PC-3 (cell line): ENCODE measurements around the gene DPF3. TPM values are rescaled to one million over a fixed set of nuclear protein-coding genes. Genes with fewer than 3 reads are reported as not detected.

ENCODE experiments used
- ATAC-seq: fragments of 200-7000 bp; cut with Tn5 transposase; 2 replicates; pipeline ENCODE4 v1.9.1; 2020; ENCODE audit warnings: mild to moderate bottlenecking, moderate library complexity
- BruUV-seq: library from RNA; stranded (reverse); fragments of 400-500 nt; replicated peaks from 2 replicates; lab custom pipeline; 2021; lab: Mats Ljungman, UMichigan
- CTCF ChIA-PET: fragments of 300-600 bp; sonication (Branson Sonifier 250); formaldehyde crosslinking; loops from one replicate; lab custom pipeline; 2022; ENCODE audit warnings: antibody characterized with exemption; lab: Charles Lee
- POLR2A ChIA-PET: fragments of 300-600 bp; sonication (Branson Sonifier 250); formaldehyde crosslinking; loops from one replicate; lab custom pipeline; 2022; ENCODE audit warnings: antibody characterized with exemption; ENCODE audit not compliant: unreplicated experiment; lab: Charles Lee
- DNase-seq: peaks from one replicate; pipeline ENCODE4 v3.0.0-alpha.2; 2015
- H2AFZ ChIP-seq: fragments of 300-600 bp; sonication (generic); 2 replicates; pipeline ENCODE4 v1.6.0; 2016; ENCODE audit warnings: antibody characterized with exemption, low read length
- H3F3A ChIP-seq: fragments of 300-600 bp; sonication (generic); one replicate; pipeline ENCODE4 v1.6.0; 2017; ENCODE audit warnings: antibody characterized with exemption, low read length, control low read depth, mild to moderate bottlenecking; ENCODE audit not compliant: unreplicated experiment
- H3K27ac ChIP-seq: fragments of 300-600 bp; sonication (generic); 2 replicates; pipeline ENCODE4 v1.5.1; 2016; ENCODE audit warnings: mild to moderate bottlenecking, low read length
- H3K27me3 ChIP-seq: fragments of 300-600 bp; sonication (generic); 2 replicates; pipeline ENCODE4 v1.6.1; 2016; ENCODE audit warnings: low read length, mixed read lengths
- H3K36me3 ChIP-seq: fragments of 300-600 bp; sonication (generic); 2 replicates; pipeline ENCODE4 v1.6.1; 2016; ENCODE audit warnings: low read depth, mixed run types, low read length, mixed read lengths
- H3K4me1 ChIP-seq: fragments of 300-600 bp; sonication (generic); 2 replicates; pipeline ENCODE4 v1.5.1; 2016; ENCODE audit warnings: low read length; ENCODE audit not compliant: insufficient read depth
- H3K4me2 ChIP-seq: fragments of 300-600 bp; sonication (generic); 2 replicates; pipeline ENCODE4 v1.6.0; 2016; ENCODE audit warnings: low read length
- H3K4me3 ChIP-seq: fragments of 300-600 bp; sonication (generic); 2 replicates; pipeline ENCODE4 v1.5.1; 2016; ENCODE audit warnings: mild to moderate bottlenecking, low read length, mixed read lengths
- H3K79me2 ChIP-seq: fragments of 300-600 bp; sonication (generic); 2 replicates; pipeline ENCODE4 v1.6.1; 2017; ENCODE audit warnings: low read length, mixed read lengths
- H3K9ac ChIP-seq: fragments of 300-600 bp; sonication (generic); 2 replicates; pipeline ENCODE4 v1.6.0; 2016; ENCODE audit warnings: mild to moderate bottlenecking, low read length
- H3K9me2 ChIP-seq: fragments of 300-600 bp; sonication (generic); replicated peaks from 2 replicates; pipeline ENCODE4 v1.6.1; 2016; ENCODE audit warnings: mixed run types, low read length, mixed read lengths
- H3K9me3 ChIP-seq: fragments of 300-600 bp; sonication (generic); 2 replicates; pipeline ENCODE4 v1.6.1; 2016; ENCODE audit warnings: low read length, mixed read lengths
- H4K20me1 ChIP-seq: fragments of 300-600 bp; sonication (generic); 2 replicates; pipeline ENCODE4 v1.6.1; 2016; ENCODE audit warnings: low read length, mixed read lengths
- CTCF ChIP-seq: fragments of 300-600 bp; sonication (generic); conservative IDR thresholded peaks from 2 replicates; pipeline ENCODE4 v1.5.1; 2017; ENCODE audit warnings: antibody characterized with exemption, low read depth, mild to moderate bottlenecking, low read length
- EZH2 ChIP-seq: fragments of 300-600 bp; sonication (generic); IDR thresholded peaks from one replicate; pipeline ENCODE4 v1.6.1; 2017; ENCODE audit warnings: antibody characterized with exemption, mild to moderate bottlenecking, low read length; ENCODE audit not compliant: unreplicated experiment
- EZH2phosphoT487 ChIP-seq: fragments of 300-600 bp; sonication (generic); IDR thresholded peaks from 2 replicates; pipeline ENCODE4 v1.6.1; 2018; ENCODE audit warnings: mild to moderate bottlenecking, antibody characterized with exemption, low read length, borderline replicate concordance
- intact Hi-C: fragments of 100-400 bp; cut with micrococcal nuclease; formaldehyde crosslinking; loops from 2 replicates; pipeline ENCODE4 v1.9.0; 2023
- total RNA-seq: library from RNA; depleted of rRNA; stranded (reverse); fragments of >200 nt; gene quantifications from 2 replicates; pipeline ENCODE4 v1.2.3, GENCODE V29; 2014

The DPF3 gene
- total RNA-seq, 1 experiment from 2014 or later: 16.6 TPM

DNA sequence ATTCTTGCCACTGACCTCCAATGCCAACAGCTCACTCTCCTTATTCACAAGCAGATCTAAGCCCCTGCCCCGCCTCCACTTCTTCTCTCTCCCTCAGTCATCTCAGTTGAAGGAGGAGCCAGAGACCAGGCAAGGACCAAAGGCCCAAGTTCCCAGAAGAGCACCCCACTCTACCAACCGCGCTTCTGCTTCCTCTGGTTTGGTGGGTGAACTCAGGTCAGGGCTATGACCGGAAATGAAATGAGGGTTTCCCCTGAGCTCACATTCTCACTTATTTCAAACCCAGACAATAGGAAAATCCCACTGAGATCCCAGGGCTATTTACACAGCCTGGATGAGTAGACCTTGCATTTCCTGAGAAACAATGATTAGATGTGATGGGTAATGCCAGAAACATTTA is 9.9 kb downstream of the DPF3 start:
- H3K9me2 ChIP-seq: no peaks in the 10 kb centered on the region
- H3K4me1 ChIP-seq: peaks cover 23% of the 10 kb centered on the region
- H3K27me3 ChIP-seq: no peaks in the 10 kb centered on the region
- ATAC-seq: peak; percentile 92
- no peaks in the 10 kb centered on the region for H3F3A ChIP-seq
- H3K36me3 ChIP-seq: peaks cover 11% of the 10 kb centered on the region
- TF ChIP-seq EZH2phosphoT487: no peak
- TF ChIP-seq CTCF: no peak
- no peak for TF ChIP-seq EZH2
- no peak overlapping the region for H3K4me3 ChIP-seq
- H3K4me2 ChIP-seq: peak overlapping the region; percentile 63
- H2AFZ ChIP-seq: peak overlapping the region; percentile 29; the same call in 1 of the 2 replicates
- no peaks in the 10 kb centered on the region for H4K20me1 ChIP-seq
- intact Hi-C loops: loop anchor here (1.0 to 2.0 kb wide), 2 partner anchors 8 to 27 kb away; no protein-coding TSS in a partner anchor
- peak overlapping the region; percentile 97 for H3K27ac ChIP-seq
- H3K9ac ChIP-seq: peak overlapping the region; percentile 75
- peaks cover 88% of the 10 kb centered on the region for H3K79me2 ChIP-seq
- ChIA-PET POLR2A (interaction anchor here (0.5 to 0.7 kb wide), 6 partner anchors 20 to 357 kb away, joined by 3 to 19 read pairs (median 4); no protein-coding TSS in a partner anchor), CTCF (interaction anchor here (0.7 to 1.7 kb wide), 3 partner anchors 10 to 139 kb away, joined by 3 to 9 read pairs (median 3); partner anchors contain the start of gene DPF3)
- peak; percentile 93 for DNase-seq
- no peaks in the 10 kb centered on the region for H3K9me3 ChIP-seq
- BruUV-seq: no TSS peak

GRCh38 chr14:72883109-72883508 is 10.8 kb downstream of the DPF3 start:
- peaks cover 23% of the 10 kb centered on the region for H3K4me1 ChIP-seq
- H3F3A ChIP-seq: no peaks in the 10 kb centered on the region
- no peak for TF ChIP-seq EZH2phosphoT487
- TF ChIP-seq EZH2: no peak
- no peak for TF ChIP-seq CTCF
- ATAC-seq (no peak), DNase-seq (no peak)
- CTCF ChIA-PET: interaction anchor here (0.8 to 1.7 kb wide), 2 partner anchors 11 to 20 kb away, joined by 3 to 9 read pairs; partner anchors contain the start of gene DPF3
- no peak overlapping the region for H3K4me3 ChIP-seq
- H3K9me2 ChIP-seq: no peaks in the 10 kb centered on the region
- no peaks in the 10 kb centered on the region for H4K20me1 ChIP-seq
- no peaks in the 10 kb centered on the region for H3K27me3 ChIP-seq
- peaks cover 80% of the 10 kb centered on the region for H3K79me2 ChIP-seq
- H3K9me3 ChIP-seq: no peaks in the 10 kb centered on the region
- BruUV-seq: no TSS peak
- H3K36me3 ChIP-seq: peaks cover 13% of the 10 kb centered on the region
- POLR2A ChIA-PET: interaction anchor here (0.6 kb wide), 1 partner anchor 56 kb away, joined by 19 read pairs; no protein-coding TSS in a partner anchor
- H2AFZ ChIP-seq: no peak overlapping the region
- peak overlapping the region; percentile 97 for H3K27ac ChIP-seq
- intact Hi-C loops: no loop called here
- peak overlapping the region; percentile 75; the same call in 1 of the 2 replicates for H3K9ac ChIP-seq
- H3K4me2 ChIP-seq: peak overlapping the region; percentile 63; the same call in 1 of the 2 replicates

GRCh38 chr14:72882463-72882862 is 11.4 kb downstream of the DPF3 start:
- no peaks in the 10 kb centered on the region for H3K27me3 ChIP-seq
- CTCF ChIA-PET: no interaction called here
- peaks cover 14% of the 10 kb centered on the region for H3K36me3 ChIP-seq
- H3K4me2 ChIP-seq: no peak overlapping the region
- peaks cover 23% of the 10 kb centered on the region for H3K4me1 ChIP-seq
- H3K9ac ChIP-seq: no peak overlapping the region
- H3F3A ChIP-seq: no peaks in the 10 kb centered on the region
- no peaks in the 10 kb centered on the region for H4K20me1 ChIP-seq
- POLR2A ChIA-PET: no interaction called here
- ATAC-seq (no peak), DNase-seq (no peak)
- TF ChIP-seq EZH2: no peak
- no peak for TF ChIP-seq CTCF
- no peak for TF ChIP-seq EZH2phosphoT487
- H2AFZ ChIP-seq: no peak overlapping the region
- H3K9me3 ChIP-seq: no peaks in the 10 kb centered on the region
- BruUV-seq: no TSS peak
- H3K27ac ChIP-seq: no peak overlapping the region
- H3K9me2 ChIP-seq: no peaks in the 10 kb centered on the region
- peaks cover 73% of the 10 kb centered on the region for H3K79me2 ChIP-seq
- H3K4me3 ChIP-seq: no peak overlapping the region
- intact Hi-C loops: no loop called here
